Measurements from ENCODE around the gene LRP5.
"Not testable (repeated sequence)": the region's sequence is repeated elsewhere in the genome, so short reads cannot be mapped to it uniquely, and the experiment has no call there.

The LRP5 gene

DNA sequence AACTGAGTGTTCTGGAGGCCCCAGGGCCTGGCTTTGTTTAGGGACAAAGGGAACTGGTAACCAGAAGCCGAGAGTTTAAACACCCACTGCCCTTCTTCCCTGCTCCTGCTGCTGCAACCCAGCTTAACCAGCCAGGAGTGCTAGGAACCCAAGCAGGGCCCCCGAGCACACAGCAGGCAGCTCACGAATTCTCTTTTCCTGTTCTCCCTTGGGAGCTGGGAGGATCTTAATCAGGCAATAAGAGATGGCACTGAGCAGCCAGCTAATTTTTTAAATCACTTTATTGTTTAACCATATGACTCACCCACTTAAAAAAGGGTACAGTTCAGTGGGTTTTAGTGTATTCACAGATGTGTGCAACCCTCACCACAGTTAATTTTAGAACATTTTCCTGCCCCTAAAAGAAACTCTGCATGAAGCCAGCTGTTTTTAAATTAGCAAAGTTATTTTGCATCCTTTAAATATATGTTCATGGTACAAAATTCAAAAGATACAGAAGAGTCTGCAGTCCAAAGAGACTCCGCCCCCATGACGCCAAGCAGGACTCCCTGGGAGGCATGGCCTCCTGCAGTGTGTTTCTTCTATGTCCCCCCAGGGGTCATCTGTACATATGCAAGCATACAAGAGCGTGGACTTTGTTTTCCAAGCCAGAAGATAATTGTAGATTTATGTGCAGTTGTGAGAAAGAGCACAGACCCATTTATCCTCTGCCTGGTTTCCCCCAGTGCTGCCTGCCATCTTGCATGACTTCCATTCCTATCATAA lies 129.3 kb downstream of the LRP5 start:
- no peak overlapping the region for H3K4me3 ChIP-seq (replicated peaks; ENCODE audit: low read depth, low read length)
- DNase-seq (ENCODE audit: low read depth): peak; percentile 14
- TF ChIP-seq, protein P1, sequence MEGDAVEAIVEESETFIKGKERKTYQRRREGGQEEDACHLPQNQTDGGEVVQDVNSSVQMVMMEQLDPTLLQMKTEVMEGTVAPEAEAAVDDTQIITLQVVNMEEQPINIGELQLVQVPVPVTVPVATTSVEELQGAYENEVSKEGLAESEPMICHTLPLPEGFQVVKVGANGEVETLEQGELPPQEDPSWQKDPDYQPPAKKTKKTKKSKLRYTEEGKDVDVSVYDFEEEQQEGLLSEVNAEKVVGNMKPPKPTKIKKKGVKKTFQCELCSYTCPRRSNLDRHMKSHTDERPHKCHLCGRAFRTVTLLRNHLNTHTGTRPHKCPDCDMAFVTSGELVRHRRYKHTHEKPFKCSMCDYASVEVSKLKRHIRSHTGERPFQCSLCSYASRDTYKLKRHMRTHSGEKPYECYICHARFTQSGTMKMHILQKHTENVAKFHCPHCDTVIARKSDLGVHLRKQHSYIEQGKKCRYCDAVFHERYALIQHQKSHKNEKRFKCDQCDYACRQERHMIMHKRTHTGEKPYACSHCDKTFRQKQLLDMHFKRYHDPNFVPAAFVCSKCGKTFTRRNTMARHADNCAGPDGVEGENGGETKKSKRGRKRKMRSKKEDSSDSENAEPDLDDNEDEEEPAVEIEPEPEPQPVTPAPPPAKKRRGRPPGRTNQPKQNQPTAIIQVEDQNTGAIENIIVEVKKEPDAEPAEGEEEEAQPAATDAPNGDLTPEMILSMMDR (IDR thresholded peaks at IDR 0.05; ENCODE audit: low read length, missing control alignments): no peak

DNA sequence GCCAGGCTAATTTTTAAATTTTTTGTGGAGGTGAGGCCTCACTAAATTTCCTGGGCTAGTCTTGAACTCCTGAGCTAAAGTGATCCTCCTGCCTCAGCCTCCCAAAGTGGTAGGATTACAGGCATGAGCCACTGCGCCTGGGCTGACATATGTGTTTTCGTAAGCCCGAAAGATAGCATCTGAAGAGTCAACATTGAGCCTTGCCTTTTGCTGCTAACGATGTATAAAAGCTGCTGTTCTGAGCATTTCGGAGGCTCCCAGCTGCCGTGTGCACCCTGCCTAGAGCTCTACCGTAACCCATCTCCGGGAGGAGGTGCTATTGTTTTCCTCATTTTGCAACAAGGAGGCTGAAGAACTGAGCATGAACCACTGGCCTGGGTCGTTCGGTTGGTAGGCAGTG lies 130.0 kb downstream of the LRP5 start:
- DNase-seq (ENCODE audit: low read depth): no peak
- TF ChIP-seq, protein P1 (IDR thresholded peaks at IDR 0.05; ENCODE audit: low read length, missing control alignments): no peak
- no peak overlapping the region for H3K4me3 ChIP-seq (replicated peaks; ENCODE audit: low read depth, low read length)

DNA sequence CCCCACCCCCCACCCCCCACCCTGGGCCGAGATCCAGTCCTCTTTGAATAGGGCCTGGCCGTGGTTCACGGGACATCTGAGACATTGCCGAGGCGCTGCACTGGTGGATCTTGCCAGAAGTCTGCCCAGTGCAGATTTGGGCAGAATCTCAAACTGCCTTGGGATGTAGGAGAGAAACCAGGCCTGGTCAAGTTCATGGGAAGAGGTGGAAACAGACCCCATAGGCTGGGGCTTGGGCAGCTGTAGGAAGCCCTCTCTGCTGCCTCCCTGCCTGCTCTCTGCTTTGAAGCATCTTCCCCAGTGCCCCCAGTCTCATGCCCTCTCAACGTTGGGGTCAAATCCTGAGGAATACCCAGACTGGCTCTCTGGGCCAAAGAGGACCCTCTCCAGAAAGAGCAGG lies 132.2 kb downstream of the LRP5 start:
- TF ChIP-seq, protein P1 (IDR thresholded peaks at IDR 0.05; ENCODE audit: low read length, missing control alignments): no peak
- no peak overlapping the region for H3K4me3 ChIP-seq (replicated peaks; ENCODE audit: low read depth, low read length)
- DNase-seq (ENCODE audit: low read depth): no peak

DNA sequence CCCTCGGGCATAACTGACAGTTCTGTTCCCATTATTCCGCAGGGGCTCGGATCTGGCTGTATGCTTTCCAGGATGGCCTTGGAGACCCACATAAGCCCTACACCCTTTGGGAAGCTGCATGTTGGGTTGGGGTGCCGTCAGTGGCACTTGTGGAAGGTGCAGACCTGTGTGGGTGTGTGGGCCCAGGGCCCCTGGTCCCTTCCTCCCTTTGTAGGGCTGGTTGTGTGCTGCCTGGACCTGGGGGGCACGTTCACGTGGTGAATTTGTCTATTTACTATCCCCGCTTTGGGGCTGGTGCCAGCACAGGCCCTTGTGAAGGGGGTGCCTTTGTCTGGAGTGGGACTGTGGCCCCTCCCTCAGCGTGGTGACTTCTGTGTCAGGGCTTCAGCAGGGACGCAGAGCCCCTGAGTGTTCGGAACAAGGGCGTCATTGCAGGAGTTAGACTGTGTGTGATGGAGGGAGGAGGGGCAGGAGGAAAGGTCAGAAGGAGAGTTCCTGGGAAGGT lies 133.2 kb downstream of the LRP5 start:
- TF ChIP-seq, protein P1 (IDR thresholded peaks at IDR 0.05; ENCODE audit: low read length, missing control alignments): no peak
- no peak overlapping the region for H3K4me3 ChIP-seq (replicated peaks; ENCODE audit: low read depth, low read length)
- DNase-seq (ENCODE audit: low read depth): no peak

DNA sequence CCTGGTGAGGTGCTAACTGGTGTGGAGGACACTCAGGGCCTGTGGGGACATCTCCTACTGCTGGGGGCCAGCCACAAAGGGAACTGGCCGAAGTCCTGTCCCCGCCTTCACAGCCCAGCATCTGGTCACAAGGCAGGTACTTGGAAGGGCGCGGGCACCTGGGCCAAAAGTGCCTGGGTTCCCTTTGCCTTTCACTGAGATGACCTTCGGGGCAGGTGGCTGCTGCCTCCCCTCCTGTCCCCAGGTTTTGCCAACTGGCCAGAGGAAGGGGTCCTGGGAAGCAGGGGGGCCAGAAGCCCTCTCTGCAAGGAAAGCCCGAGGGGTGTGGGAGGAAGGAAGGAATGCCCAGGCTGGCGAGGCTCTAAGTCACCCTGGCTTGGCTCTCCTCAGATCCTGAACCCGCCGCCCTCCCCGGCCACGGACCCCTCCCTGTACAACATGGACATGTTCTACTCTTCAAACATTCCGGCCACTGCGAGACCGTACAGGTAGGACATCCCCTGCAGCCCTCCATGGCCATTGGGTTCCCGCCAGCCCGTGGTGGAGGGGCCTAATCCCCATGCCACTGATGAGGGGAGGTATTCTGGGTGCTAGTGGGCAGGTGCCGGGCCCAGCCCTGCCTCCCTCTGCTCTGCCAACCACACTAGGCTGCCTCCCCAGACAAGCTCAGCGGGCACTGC lies 133.8 kb downstream of the LRP5 start:
- DNase-seq (ENCODE audit: low read depth): no peak
- no peak overlapping the region for H3K4me3 ChIP-seq (replicated peaks; ENCODE audit: low read depth, low read length)
- TF ChIP-seq, protein P1 (IDR thresholded peaks at IDR 0.05; ENCODE audit: low read length, missing control alignments): no peak

DNA sequence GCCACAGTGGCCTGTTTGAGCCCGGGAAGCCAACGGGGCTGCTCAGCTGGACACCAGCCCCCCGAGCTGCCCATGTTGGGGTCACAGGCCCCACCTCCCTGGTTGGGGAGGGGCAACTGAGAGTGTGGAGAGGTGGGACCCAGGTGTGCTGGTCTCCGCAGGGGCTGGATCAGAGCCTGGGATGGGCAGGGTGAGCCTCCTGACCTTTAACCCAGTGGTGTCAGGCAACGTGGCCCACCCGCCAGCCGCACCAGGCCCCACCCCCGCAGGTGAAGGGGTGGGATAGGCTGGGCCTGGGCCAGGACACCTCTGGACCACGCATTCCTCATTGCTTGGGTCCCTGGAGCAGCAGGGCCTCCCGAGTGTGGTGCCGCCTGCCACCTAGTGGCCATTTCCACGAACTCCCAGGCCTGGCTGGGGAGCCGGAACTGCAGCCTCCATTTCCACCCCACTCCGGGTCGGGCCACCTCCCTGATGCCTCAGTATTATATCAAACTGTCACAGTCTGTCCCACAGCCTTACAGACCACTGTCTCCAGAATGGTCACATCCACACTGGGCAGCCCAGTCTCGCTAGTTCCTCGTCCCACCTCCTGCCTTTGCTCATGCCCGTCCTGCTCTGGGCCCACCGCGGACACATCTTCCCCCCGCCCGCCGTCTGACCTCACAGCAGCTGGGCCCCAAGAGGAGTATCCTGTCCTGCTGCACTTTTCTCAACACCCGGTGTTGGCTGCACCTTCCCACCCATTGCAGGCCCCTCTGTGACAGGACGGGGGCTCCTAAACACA lies 134.8 kb downstream of the LRP5 start:
- TF ChIP-seq, protein P1 (IDR thresholded peaks at IDR 0.05; ENCODE audit: low read length, missing control alignments): peak; percentile 86
- DNase-seq (ENCODE audit: low read depth): peak; percentile 74
- H3K4me3 ChIP-seq (replicated peaks; ENCODE audit: low read depth, low read length): no peak overlapping the region

DNA sequence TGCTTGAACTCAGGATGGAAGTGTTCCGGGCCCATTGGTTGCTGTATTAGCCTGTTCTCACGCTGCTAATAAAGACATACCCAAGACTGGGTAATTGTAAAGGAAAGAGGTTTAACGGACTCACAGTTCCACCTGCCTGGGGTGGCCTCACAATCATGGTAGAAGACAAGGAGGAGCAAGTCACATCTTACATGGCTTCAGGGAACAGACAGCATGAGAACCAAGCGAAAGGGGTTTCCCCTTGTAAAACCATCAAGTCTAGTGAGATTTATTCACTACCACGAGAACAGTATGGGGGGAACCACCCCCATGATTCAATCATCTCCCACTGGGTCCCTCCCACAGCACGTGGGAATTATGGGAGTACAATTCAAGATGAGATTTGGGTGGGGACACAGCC lies 135.5 kb downstream of the LRP5 start:
- not testable (repeated sequence) for DNase-seq (ENCODE audit: low read depth); H3K4me3 ChIP-seq (replicated peaks; ENCODE audit: low read depth, low read length)

All from fibroblast of pulmonary artery (primary cell).